GM18520 (cell line): Measurements from ENCODE around the gene PSMB1.

Experiments
- ATAC-seq: cut with Tn5 transposase; IDR thresholded peaks from one replicate; pipeline ENCODE4 v1.9.1; 2021; ENCODE audit not compliant: unreplicated experiment

The PSMB1 gene

GRCh38 chr6:170552765-170553533 is at the start of gene PSMB1:
Gene PSMB1 (minus strand): TSS chr6:170553307. CDS start chr6:170553242, 65 bp downstream.
- peak; percentile 33 for ATAC-seq

GRCh38 chr6:170597278-170597677 is 44.2 kb upstream of the PSMB1 start:
- no peak for ATAC-seq

GRCh38 chr6:170596426-170596825 is 43.3 kb upstream of the PSMB1 start:
- ATAC-seq, result no peak

- no peak for ATAC-seq
These were observed 37.6 kb upstream of the PSMB1 start for GRCh38 chr6:170590725-170591124.

GRCh38 chr6:170584954-170585498 is 31.9 kb upstream of the PSMB1 start:
- ATAC-seq, result no peak

GRCh38 chr6:170584181-170584953 is 31.3 kb upstream of the PSMB1 start, which contains the start of gene PDCD2:
Gene PDCD2 (minus strand): TSS chr6:170584637. CDS start chr6:170584581, 56 bp downstream.
- peak; percentile 98 for ATAC-seq

GRCh38 chr6:170583756-170584180 is 30.7 kb upstream of the PSMB1 start:
- ATAC-seq, result no peak

GRCh38 chr6:170578909-170579308 is 25.8 kb upstream of the PSMB1 start:
- no peak for ATAC-seq

GRCh38 chr6:170575250-170575649 is 22.1 kb upstream of the PSMB1 start:
- ATAC-seq, result no peak

GRCh38 chr6:170572704-170573466 is 19.8 kb upstream of the PSMB1 start:
- ATAC-seq, result no peak

- no peak for ATAC-seq
These were observed 11.9 kb upstream of the PSMB1 start for GRCh38 chr6:170564936-170565530.

- no peak for ATAC-seq
These were observed 8.4 kb upstream of the PSMB1 start for GRCh38 chr6:170561555-170561954.

GRCh38 chr6:170555305-170555704 is 2.2 kb upstream of the PSMB1 start:
- no peak for ATAC-seq

GRCh38 chr6:170554796-170555137 is 1.7 kb upstream of the PSMB1 start:
- no peak for ATAC-seq

- peak; percentile 94 for ATAC-seq
These were observed 1.1 kb upstream of the PSMB1 start, which contains the start of gene TBP for GRCh38 chr6:170554013-170554795. Gene TBP (plus strand): TSS chr6:170554369. CDS start chr6:170557030, 2,661 bp downstream.

GRCh38 chr6:170553534-170554012 is 466 bp upstream of the PSMB1 start:
- ATAC-seq, result peak; percentile 15

- ATAC-seq, result no peak
These were observed 7.7 kb downstream of the PSMB1 start for GRCh38 chr6:170545405-170545804.

GRCh38 chr6:170542031-170542719 is 10.9 kb downstream of the PSMB1 start:
- no peak for ATAC-seq

- ATAC-seq, result no peak
These were observed 15.8 kb downstream of the PSMB1 start for GRCh38 chr6:170537329-170537728.
